SK-N-SH treated with all-trans-retinoic acid at 6 μM for 48 hours (cell line): ENCODE measurements around the gene RASSF4.

Experiments
- CREB5 ChIP-seq: fragments of 250-450 bp; sonication (Bioruptor Pico); IDR thresholded peaks from 2 replicates; pipeline ENCODE4 v1.5.1; 2020; ENCODE audit warnings: low read depth, mild to moderate bottlenecking, moderate library complexity
- OSR1 ChIP-seq: fragments of 250-450 bp; sonication (Bioruptor Pico); IDR thresholded peaks from 2 replicates; pipeline ENCODE4 v1.8.0; 2022; ENCODE audit warnings: moderate library complexity, mild to moderate bottlenecking, inconsistent platforms
- TOX ChIP-seq: fragments of 250-450 bp; sonication (Bioruptor Pico); IDR thresholded peaks from 2 replicates; pipeline ENCODE4 v1.8.0; 2021; ENCODE audit warnings: mild to moderate bottlenecking, moderate library complexity, borderline replicate concordance
- ZC3H10 ChIP-seq: fragments of 250-450 bp; sonication (Bioruptor Pico); IDR thresholded peaks from 2 replicates; pipeline ENCODE4 v1.5.1; 2021; ENCODE audit warnings: mild to moderate bottlenecking, moderate library complexity

DNA sequence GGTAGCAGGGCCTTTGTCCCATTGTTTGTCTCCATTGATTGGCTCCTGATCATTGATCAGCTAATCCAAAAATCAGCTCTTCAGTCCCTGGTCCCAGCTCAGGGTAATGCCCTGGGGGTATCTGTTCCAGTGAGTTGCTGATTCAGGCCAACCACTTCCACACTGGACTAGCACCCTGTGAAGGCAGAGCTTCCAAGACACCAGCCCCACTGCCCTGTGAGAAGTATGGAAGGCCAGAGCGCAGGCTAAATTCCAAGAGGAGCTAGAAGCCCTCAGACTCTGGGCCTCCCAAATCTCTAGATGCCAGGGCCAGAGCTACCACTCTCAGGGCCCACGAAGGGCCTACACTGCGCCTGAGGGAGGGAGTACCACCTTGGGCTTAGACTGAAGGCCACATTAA lies 38.1 kb upstream of the RASSF4 start:
- TF ChIP-seq TOX (CRISPR knock-in tag) = no peak
- TF ChIP-seq OSR1 = no peak
- TF ChIP-seq ZC3H10 (CRISPR knock-in tag) = no peak
- TF ChIP-seq CREB5 (CRISPR knock-in tag) = no peak
